SIG-M5 (cell line): ENCODE measurements around the gene NUBPL.
"Not testable (repeated sequence)": the region's sequence is repeated elsewhere in the genome, so short reads cannot be mapped to it uniquely, and the experiment has no call there.

Experiments
- DNase-seq: peaks from one replicate; lab custom pipeline; 2025; lab: John Stamatoyannopoulos, UW

The NUBPL gene

DNA sequence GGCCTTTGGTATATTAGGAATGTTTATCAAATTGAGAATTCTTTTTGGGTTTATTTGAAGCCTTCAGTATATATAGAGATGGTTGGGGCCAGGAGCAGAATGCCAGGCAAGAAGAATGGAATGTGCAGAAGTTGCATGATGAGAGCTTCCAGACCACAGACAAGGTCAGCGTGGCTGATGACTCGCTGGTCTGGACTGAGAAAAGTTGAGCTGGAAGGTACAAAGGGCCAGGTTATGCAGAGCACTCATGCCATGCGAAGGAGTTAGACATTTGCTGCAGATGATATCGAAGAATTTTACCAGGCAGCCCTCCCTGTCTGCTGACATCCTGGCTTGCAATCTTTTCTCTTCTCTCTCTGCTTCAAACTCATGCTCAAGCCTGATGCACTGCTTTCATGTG lies 319.7 kb downstream of the NUBPL start:
- DNase-seq, result no peak

DNA sequence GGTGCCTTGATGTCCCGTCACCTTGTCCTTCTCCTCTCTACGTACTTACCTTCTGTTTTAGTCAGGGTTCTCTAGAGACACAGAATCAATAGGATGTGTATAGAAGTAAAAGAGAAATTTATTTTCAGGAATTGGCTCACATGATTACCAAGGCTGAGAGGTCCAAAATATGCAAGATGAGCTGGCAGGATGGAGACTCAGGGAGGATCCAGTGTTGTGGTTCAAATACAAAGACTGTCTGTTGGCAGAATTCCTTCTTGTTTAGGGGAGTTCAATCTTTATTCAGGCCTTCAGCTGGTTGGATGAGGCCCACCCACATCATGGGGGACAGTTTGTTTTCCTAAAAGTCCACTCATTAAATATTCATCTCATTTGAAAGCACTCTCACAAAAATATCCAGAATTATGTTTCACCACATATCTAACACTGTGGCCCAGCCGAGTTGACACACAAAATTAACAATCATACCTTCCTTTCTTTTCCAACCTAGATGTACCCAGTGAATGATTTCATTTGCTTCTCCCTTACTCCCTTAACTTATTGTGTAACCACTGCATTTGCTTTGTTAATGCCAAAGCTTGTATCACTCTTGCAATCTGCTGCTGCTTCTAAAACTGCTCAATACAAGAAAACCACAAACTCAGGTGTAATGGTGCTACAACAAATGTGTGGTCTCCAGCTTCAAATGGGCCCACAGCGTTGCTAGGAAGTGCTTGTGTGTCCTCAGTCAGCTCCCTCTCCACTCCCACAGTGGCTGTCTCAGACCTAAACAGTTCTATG lies 320.5 kb downstream of the NUBPL start:
- no peak for DNase-seq

DNA sequence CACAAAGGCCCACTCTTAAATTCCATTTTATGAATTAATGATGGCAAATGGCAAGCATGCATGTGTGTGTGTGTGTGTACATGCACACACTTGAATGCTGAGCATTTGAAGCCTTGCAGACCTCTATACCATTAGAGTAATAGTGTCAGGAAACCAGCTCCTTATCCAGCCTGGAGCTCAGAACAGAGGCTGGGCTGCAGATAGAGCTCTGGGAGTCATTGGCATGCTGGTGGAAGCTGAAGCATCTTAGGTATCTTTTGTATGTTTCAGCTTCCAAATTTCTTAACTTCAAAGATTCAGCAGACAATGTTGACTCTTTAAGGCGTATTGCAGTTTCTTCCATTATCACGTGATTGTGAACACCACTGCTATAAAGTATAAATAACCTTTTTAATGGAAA lies 323.0 kb downstream of the NUBPL start:
- DNase-seq, result no peak

DNA sequence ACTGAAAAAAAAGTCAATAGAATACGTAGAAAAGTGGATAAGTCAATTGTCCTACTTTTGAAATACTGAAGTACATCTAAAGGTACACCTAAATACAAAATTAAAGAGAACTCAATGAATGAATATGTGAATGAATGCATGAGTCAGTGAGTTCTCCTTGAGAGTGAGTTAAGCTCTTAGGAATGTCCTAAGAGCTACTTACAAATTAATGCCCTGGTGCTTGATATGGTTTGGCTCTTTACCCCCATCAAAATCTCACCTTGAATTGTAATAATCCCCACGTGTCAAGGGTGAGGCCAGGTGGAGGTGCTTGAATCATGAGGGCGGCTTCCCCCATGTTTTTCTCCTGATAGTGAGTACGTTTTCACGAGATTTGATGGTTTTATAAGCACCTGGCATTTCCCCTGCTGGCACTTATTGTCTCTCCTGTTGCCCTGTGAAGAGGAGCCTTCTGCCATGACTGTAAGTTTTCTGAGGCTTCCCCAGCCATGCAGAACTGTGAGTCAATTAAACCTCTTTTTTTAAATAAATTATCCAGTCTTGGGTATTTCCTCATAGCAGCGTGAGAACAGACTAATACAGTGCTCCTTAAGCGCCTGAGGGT lies 323.7 kb downstream of the NUBPL start:
- no peak for DNase-seq

DNA sequence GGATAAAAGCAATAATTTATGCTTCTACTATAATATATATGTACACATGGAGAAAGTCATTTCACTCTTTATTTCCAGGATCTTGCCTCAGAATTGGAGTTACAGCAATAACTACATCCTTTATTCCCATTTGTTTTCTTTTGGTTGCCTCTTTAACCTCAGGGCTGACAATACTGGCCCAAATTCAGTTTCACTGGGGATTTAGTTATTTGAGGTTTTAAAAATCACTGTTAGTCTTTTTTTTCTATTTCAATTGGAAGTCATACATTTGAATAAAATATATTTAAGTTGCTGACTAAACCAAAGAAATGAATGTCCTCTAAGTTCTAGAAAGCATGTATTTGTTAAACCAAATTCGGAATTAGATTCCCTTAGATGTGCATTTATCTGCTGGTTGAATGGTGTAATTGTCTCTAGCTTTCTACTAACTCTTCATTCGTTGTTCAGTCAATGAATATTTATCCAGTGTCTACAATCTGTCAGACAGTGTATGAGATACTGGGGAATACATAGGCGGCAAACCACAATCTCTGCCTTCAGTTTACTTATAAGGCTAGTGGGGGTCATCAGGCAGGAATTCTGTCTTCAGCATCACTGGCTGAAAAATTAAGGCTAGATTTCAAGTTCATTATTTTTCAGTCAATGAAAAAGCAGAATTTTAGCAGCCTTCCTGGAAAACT lies 325.1 kb downstream of the NUBPL start:
- DNase-seq, result no peak

DNA sequence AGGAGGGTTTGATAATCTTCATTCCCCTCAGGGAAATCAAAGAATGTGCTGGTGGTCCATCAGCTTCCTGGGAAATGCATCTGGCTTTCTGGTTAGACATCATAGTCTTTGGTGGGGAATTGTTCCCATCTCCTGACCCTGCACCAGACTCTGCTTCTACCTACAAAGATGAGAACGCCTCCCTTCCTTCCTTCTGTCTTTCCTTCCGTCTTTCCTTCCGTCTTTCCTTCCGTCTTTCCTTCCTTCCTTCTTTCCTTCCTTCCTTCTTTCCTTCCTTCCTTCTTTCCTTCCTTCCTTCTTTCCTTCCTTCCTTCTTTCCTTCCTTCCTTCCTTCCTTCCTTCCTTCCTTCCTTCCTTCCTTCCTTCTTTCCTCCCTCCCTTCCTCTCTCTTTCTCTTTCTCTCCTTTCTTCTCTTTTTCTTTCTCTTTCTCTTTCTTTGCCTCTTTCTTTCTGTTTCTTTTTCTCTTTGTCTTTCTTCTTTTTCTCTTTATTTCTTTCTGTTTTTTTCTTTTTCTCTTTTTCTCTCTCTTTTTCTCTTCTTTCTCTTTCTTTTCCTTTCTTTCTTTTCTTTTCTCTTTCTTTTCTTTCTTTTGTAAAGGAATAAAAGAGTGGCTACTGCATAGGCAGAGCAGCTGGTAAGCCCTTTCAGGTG lies 326.9 kb downstream of the NUBPL start:
- no peak for DNase-seq

DNA sequence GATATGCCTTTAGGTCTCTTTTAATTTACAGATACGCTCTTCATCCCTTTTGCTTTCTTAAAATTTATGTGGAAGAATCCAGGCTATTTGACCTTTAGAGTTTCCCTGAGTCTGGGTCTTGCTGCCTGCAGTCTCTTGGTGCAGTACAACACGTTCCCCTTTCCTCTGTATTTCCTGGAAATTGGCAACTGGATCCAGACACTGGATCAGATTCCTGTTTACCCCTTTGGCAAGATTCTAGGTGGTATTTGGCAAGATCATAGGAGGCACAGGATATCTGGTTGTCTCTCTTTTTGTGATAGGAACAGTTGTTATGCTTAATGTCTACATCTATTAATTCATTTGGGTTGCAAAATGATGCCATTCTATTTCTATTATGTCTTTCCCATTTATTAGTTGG lies 328.1 kb downstream of the NUBPL start:
- no peak for DNase-seq

DNA sequence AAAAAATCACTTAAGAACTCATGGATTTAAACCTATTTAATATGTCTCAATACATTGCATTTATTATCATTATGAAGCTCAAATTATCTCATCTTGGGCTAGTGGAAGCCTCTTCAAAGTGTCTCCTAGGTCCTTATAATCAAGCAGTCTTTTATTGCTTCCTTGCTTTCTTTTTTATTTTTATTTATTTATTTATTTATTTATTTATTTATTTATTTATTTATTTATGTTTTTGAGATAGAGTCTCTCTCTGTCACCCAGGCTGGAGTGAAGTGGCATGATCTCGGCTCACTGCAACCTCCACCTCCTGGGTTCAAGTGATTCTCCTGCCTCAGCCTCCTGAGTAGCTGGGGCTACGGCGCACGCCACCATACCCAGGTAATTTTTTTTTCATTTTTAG lies 329.0 kb downstream of the NUBPL start:
- not testable (repeated sequence) for DNase-seq

DNA sequence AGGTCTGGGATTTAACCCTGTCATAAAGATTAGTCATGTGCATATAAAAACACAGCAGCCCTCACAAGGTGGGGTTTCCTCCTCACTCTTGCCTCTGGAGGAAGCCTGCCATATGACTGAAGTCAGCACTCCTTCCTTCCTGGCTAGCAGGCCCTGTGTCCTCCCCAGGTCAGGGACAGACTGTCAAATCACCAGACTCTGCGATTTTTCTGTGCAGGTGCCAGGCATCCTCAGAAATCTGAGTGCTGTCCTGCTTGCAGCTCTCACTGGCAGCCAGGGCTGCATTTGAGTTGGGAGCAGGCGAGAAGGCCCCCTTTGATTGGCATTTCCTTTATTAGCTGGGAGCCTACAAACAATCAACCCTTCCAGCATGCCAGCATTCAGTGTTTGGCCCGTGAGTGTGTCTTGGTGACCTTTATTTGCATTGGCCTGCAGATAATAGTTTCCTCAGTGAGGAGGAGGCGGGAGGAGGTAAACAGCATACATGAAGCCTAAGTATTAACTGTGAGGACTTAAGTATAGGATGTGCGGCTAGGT lies 332.1 kb downstream of the NUBPL start:
- no peak for DNase-seq

DNA sequence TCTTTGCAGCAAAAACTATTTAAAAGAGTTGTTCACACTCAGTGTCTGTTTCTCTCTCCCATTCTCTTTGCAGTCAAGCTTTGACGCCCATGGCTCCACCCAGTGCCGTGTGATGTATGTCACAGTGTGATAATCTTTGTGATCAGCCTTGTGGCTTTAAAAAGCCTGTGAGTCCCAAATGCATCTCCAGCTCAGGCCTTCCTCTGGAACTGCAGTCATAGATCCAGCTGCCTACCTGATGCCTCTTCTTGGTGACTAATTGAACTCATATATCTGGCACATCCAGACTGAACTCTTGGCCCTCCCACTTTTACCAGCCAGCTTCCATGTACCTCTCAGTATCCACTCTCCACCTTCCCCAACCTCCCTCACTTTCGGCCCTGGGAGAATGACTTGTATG lies 333.1 kb downstream of the NUBPL start:
- no peak for DNase-seq

DNA sequence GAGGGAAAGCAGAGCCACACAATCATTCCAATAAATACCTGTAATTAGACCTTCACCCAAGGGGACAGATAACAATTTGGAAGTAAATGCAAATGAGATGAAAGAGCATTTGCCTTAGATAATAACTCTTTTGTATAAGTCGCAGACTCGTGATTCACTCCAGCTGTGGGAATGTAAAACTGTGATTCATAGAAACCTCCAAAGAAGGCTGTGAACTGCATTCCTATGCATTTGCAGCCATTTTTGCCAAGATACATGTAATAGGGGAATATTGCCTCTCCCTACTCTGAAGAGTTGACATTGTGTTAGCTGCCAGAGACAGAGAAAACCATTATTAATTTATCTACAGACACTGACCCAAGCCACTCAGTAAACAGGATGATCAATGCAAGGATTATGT lies 334.0 kb downstream of the NUBPL start:
- DNase-seq, result no peak

DNA sequence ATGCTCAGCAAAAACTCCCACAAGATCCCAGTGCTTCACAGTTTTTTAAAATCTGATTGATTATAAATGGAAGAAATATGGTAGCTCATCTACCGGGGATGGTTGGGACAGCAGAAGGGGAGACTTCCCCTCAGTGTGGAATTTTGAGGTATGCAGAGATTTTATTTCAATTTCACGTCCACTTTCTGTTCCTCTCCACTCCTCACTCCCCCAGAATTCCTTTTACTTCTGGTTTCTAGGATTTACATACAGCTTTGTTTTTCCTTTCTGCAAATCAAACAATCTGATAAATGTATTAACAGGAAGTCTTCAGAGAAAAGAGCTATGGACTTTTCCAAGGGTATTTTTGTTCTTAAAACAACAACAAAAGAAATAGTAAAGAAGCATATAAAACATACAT lies 334.4 kb downstream of the NUBPL start:
- no peak for DNase-seq

DNA sequence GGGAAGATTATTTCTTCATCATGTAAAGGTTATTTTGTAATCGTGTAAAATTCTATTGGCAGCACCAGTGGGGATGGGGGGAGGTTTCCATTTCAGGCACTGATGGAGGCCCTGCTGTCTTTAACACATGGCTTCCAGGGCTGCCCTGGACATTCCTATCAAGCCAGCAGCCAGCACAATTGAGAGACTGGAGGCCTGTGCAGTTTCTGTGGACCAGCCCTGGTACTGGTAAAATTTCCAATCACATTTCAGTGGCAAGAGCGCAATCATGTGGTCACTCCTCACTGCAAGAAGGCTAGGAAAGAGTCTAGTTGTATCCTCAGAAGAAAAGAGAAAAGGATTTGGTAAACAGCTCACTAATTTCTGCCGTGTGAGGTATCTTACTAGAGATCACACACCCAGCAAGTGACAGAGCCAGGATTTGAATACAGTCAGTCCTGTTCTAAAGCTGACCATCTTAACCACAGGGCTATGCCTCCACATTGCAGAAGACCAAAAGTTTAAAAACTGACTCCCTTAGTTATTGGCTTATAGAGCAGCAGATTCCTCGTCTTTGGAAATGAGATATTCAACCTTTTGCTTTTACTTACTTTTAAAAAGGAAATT lies 336.5 kb downstream of the NUBPL start:
- no peak for DNase-seq

DNA sequence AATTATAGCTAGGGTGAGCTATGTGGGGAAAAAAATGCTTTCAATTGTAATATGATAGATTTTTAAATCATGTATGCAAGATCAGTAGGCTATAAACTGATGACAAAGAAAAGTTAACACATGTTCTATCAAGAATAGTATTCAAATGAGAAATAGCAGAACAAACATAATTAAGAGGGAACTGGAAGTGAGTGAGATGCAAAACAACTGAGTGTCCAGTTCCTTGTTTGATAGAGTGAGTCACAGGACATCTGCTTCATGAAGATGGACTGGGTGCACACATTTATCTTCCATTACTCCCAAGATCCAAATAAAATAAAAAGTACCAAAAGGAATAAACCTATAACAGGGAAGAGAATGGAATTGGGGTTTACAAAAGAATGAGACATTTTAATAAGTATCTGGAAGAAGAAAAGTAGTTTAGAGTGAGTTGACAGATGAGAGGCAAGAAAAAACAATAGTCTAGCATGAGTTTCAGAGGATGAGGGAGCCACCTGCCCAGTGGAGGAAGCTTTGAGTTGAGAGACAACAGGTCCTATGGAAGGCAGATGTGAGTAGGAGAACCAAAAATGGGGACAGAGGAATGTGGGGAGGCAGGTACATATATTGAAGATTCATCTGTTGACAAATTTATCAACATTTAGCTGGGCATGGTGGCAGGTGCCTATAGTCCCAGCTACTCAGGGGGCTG lies 337.8 kb downstream of the NUBPL start:
- DNase-seq, result no peak

DNA sequence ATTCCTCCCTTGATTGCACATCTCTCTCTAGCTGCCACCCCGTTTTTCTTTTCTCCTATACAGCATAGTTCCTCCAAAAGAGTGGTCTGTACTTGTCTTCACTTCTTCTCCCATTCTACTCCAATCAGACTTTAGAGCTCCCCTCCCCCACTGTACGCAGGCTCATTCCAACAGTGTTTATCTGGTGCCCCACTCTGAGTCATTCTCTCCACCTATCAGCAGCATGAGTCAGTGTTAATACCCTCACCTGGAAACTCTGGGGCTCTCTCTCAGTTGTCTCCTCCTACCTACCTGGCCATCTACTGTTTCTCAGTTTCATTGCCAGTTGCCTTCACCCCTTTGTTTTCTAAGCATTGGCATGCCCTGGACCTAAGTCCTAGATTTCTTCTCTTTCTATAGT lies 340.8 kb downstream of the NUBPL start:
- no peak for DNase-seq

DNA sequence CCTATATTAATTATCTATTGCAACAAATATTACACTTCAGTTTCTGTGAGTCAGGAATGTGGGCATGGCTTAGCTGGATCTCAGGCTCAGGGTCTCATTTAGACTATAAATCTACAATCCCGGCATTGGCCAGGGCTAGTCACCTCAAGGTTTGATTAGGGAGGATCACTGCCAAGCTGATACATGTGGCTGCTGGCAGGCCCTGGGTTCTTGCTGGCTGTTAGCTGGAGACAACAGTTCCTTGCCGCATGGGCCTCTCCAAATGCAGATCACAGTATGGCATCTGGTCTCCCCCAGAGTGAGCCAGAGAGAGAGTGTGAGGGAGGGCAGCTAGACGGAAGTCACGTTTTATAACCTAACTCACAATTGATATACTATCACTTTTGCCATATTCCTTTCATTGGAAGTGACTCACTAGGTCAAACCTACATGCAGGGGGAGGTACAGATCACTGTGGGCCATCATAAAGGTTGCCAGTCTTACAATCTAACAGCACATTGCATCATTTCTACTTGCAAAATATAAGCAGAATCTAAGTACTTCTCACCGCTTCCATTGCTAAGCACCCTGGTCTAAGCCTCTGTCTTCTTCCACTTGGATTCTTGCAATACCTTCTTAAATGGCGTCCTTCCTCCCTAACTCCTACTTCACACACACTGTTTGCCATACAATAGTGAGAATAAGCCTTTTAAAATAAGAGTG lies 341.9 kb downstream of the NUBPL start:
- no peak for DNase-seq

DNA sequence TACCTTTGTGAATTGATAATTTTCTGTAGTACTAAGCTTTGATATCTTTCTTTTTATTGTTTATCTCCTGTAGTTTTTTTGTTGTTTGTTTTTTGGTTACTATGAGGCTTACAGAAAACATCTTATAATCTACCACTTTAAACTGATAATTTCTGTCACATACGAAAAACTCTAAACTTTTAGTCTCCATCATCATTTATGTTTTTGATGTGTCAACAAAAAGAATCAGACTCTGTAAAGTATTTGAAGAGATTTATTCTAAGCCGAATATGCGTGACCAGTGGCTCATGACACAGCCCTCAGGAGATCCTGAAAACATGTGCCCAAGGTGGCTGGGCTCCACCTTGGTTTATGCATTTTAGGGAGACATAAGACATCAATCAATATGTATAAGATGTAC lies 348.8 kb downstream of the NUBPL start:
- no peak for DNase-seq
